MCF 10A (cell line): ENCODE results near the gene SLC29A3. TPM values are rescaled to one million over a fixed set of nuclear protein-coding genes. Genes with fewer than 3 reads are reported as not detected.

ENCODE experiments used
- BruUV-seq: library from RNA; stranded (reverse); fragments of 400-500 nt; replicated peaks from 2 replicates; lab custom pipeline; 2021; lab: Mats Ljungman, UMichigan
- CTCF ChIA-PET: fragments of 300-600 bp; sonication (Branson Sonifier 250); formaldehyde crosslinking; extraction: SDS; loops from one replicate; lab custom pipeline; 2021; ENCODE audit warnings: antibody characterized with exemption, inconsistent platforms; lab: Yijun Ruan, JAX
- POLR2A ChIA-PET: fragments of 300-600, 350-650 bp; sonication (Branson Sonifier 250); formaldehyde crosslinking; extraction: SDS; loops from one replicate; lab custom pipeline; 2020; ENCODE audit warnings: antibody characterized with exemption, inconsistent platforms; lab: Yijun Ruan, JAX
- DNase-seq: peaks from one replicate; pipeline ENCODE4 v3.0.0-alpha.2; 2018; ENCODE audit not compliant: unreplicated experiment
- H3K27ac Mint-ChIP-seq: one replicate; pipeline ENCODE4 v1.8.0; 2022; ENCODE audit warnings: mild to moderate bottlenecking, low read depth, mixed read lengths; ENCODE audit not compliant: unreplicated experiment
- H3K27me3 Mint-ChIP-seq: one replicate; pipeline ENCODE4 v1.8.0; 2022; ENCODE audit warnings: mixed read lengths; ENCODE audit not compliant: insufficient read depth, unreplicated experiment
- H3K36me3 Mint-ChIP-seq: one replicate; pipeline ENCODE4 v1.8.0; 2022; ENCODE audit warnings: mild to moderate bottlenecking, moderate library complexity, mixed read lengths; ENCODE audit not compliant: insufficient read depth, unreplicated experiment
- H3K4me1 Mint-ChIP-seq: one replicate; pipeline ENCODE4 v1.8.0; 2022; ENCODE audit warnings: mixed read lengths; ENCODE audit not compliant: insufficient read depth, unreplicated experiment
- H3K4me3 Mint-ChIP-seq: one replicate; pipeline ENCODE4 v1.8.0; 2022; ENCODE audit warnings: mild to moderate bottlenecking, moderate library complexity, mixed read lengths; ENCODE audit not compliant: unreplicated experiment
- H3K9me3 Mint-ChIP-seq: one replicate; pipeline ENCODE4 v1.8.0; 2022; ENCODE audit warnings: mixed read lengths; ENCODE audit not compliant: unreplicated experiment
- intact Hi-C: fragments of 100-400 bp; cut with micrococcal nuclease; formaldehyde crosslinking; loops from 2 replicates; pipeline ENCODE4 v1.14.1; 2022
- total RNA-seq: library from RNA; stranded (reverse); gene quantifications from 2 replicates; pipeline ENCODE4 v1.2.3, GENCODE V29; 2022
- TF ChIP-seq, protein P1 (sequence below): fragments of 200-600 bp; IDR thresholded peaks from one replicate; pipeline ENCODE4 v1.8.0; 2022; ENCODE audit warnings: antibody characterized with exemption, mild to moderate bottlenecking; ENCODE audit not compliant: unreplicated experiment

Gene SLC29A3
- total RNA-seq, 1 experiment from 2014 or later: 3.6 TPM

DNA sequence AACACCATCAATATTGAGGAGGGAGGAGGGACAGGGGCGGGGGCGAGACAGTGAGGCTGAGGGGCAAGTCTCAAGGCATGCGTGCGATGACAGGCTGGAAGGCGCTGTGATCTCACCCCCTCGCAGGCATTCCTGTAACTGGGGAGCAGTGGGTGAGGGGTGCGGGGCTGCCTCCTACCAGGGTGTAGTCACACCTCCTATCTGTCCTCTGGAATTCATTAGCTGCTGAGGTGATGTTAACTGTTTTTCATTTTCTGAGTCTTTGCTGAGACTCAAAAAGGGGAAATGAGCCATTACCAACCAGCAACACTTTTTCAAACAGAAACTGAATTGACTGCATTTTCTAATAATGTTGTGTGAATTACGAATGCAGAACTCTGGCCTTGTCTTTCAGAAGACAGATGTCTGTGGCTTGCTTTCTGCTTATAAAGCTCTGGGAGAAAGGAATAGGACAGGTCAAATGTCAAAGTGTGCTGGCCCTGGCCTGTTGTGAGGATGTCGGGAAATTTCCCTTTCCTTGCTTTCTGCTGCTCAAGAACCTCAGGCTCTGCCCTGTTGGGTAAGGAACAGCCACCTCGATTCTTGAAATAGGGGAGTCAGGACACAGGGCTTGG is 53.9 kb downstream of the SLC29A3 start:
- no peaks in the 10 kb centered on the region for H3K27me3 Mint-ChIP-seq

DNA sequence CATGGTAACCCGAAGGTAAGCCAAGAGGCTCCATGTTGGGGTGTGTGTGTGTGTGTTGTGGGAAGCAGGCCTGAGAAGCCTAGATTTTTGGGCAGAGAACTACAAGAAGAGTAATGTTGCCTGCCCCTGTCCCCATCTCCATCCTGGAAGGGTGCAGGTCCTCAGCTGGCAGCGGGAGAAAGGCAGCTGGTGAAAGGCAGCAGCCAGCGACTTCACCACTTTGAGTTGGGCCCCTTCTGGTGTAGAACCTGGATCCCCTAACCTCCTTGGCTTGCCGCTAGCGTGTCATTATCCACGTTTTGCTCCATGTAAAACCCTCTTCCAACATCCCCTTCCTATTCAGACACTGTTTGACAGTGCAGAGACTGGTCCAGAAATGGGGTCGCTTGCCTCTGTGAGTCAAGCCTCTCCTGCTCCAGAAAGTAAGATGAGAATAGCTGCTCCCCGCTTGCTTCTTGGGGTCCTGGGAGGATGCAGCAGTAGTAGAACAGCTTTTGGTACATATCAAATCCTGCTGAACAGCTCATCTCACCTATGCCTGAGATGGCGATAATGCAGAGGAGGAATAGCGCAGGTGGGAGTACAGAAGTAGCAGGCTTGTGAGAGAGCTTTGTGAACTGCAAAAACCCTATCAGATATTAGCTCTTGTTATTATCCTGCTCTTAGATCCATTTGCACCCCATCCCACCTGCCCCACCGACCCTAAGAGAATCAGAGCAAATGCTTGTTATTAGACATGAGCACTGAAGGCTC is 55.6 kb downstream of the SLC29A3 start:
- Mint-ChIP-seq H3K27me3 (no peaks in the 10 kb centered on the region), H3K27ac (no peak overlapping the region), H3K4me3 (no peak overlapping the region), H3K4me1 (peaks cover 7% of the 10 kb centered on the region), H3K9me3 (no peaks in the 10 kb centered on the region), H3K36me3 (no peaks in the 10 kb centered on the region)
- intact Hi-C loops: no loop called here
- no peak for DNase-seq
- BruUV-seq: no TSS peak
- POLR2A ChIA-PET: interaction anchor here (0.6 to 0.8 kb wide), 2 partner anchors 20 to 34 kb away, joined by 3 read pairs; no protein-coding TSS in a partner anchor
- CTCF ChIA-PET: interaction anchor here (1.3 to 1.9 kb wide), 2 partner anchors 10 to 55 kb away, joined by 3 to 9 read pairs; no protein-coding TSS in a partner anchor
- TF ChIP-seq, protein P1, sequence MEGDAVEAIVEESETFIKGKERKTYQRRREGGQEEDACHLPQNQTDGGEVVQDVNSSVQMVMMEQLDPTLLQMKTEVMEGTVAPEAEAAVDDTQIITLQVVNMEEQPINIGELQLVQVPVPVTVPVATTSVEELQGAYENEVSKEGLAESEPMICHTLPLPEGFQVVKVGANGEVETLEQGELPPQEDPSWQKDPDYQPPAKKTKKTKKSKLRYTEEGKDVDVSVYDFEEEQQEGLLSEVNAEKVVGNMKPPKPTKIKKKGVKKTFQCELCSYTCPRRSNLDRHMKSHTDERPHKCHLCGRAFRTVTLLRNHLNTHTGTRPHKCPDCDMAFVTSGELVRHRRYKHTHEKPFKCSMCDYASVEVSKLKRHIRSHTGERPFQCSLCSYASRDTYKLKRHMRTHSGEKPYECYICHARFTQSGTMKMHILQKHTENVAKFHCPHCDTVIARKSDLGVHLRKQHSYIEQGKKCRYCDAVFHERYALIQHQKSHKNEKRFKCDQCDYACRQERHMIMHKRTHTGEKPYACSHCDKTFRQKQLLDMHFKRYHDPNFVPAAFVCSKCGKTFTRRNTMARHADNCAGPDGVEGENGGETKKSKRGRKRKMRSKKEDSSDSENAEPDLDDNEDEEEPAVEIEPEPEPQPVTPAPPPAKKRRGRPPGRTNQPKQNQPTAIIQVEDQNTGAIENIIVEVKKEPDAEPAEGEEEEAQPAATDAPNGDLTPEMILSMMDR: no peak

More for the DNA sequence above, 53.9 kb downstream of the SLC29A3 start:
- CTCF ChIA-PET: interaction anchor here (0.7 to 1.9 kb wide), 2 partner anchors 9 to 53 kb away, joined by 3 to 9 read pairs; no protein-coding TSS in a partner anchor
- no peak overlapping the region for H3K4me3 Mint-ChIP-seq
- BruUV-seq: no TSS peak
- H3K36me3 Mint-ChIP-seq: no peaks in the 10 kb centered on the region
- H3K4me1 Mint-ChIP-seq: peaks cover 7% of the 10 kb centered on the region
- TF ChIP-seq, protein P1: no peak
- DNase-seq: no peak
- intact Hi-C loops: no loop called here
- H3K27ac Mint-ChIP-seq: no peak overlapping the region
- no peaks in the 10 kb centered on the region for H3K9me3 Mint-ChIP-seq
- POLR2A ChIA-PET: interaction anchor here (0.9 to 1.0 kb wide), 2 partner anchors 9 to 21 kb away, joined by 3 read pairs; no protein-coding TSS in a partner anchor

DNA sequence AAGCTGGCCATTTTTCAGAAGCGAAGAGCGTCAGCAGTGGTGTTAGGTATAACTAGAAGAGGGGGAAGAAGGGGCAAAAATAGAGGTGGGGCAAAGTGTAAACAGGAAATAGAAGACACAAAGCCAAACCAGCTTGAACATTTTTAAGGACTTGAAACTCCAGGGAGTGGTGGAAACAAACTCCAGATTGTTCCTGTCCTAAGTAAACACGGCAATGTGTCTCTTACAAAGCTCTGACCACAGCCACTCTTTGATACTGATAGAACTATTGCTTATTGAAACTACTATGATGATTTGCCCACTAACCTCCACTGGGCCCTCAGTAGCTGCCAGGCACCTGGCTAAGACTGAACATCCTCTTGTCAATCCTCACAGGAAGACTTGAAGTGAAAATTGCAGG is 56.9 kb downstream of the SLC29A3 start:
- POLR2A ChIA-PET: interaction anchor here (0.9 to 4.7 kb wide), 7 partner anchors 10 to 57 kb away, joined by 3 to 34 read pairs (median 5); partner anchors contain the start of gene SLC29A3
- Mint-ChIP-seq H3K4me3 (no peak overlapping the region), H3K9me3 (no peaks in the 10 kb centered on the region), H3K27ac (no peak overlapping the region), H3K4me1 (peaks cover 7% of the 10 kb centered on the region), H3K27me3 (no peaks in the 10 kb centered on the region), H3K36me3 (no peaks in the 10 kb centered on the region)
- no peak for DNase-seq
- intact Hi-C loops: no loop called here
- CTCF ChIA-PET: interaction anchor here (1.2 to 2.8 kb wide), 8 partner anchors 10 to 360 kb away, joined by 3 to 17 read pairs (median 7); no protein-coding TSS in a partner anchor
- no TSS peak for BruUV-seq
- TF ChIP-seq, protein P1: no peak
